K562 (cell line): Measurements from ENCODE around the gene SLC6A4. TPM values are rescaled to one million over a fixed set of nuclear protein-coding genes. Genes with fewer than 3 reads are reported as not detected.

ENCODE experiments used
- CHD1 ChIP-seq: fragments of 200-600 bp; sonication (generic); IDR thresholded peaks from one replicate; pipeline ENCODE4 v1.6.1; 2012; ENCODE audit warnings: mild to moderate bottlenecking, moderate library complexity, low read length, inconsistent platforms
- FOXP4 ChIP-seq: sonication (generic); formaldehyde crosslinking; IDR thresholded peaks from 2 replicates; pipeline ENCODE4 v1.8.0; 2022; ENCODE audit warnings: mild to moderate bottlenecking, missing genetic modification reagents, borderline replicate concordance
- HMG20A ChIP-seq: fragments of 450-650 bp; formaldehyde crosslinking; conservative IDR thresholded peaks from 2 replicates; pipeline ENCODE4 v1.4.0; 2020; ENCODE audit warnings: mild to moderate bottlenecking, mixed read lengths
- NR0B1 ChIP-seq: fragments of 450-650 bp; IDR thresholded peaks from one replicate; pipeline ENCODE4 v1.6.1; 2018; ENCODE audit warnings: mild to moderate bottlenecking, moderate library complexity; ENCODE audit not compliant: partially characterized antibody
- USF2 ChIP-seq: sonication (generic); formaldehyde crosslinking; IDR thresholded peaks from 2 replicates; pipeline ENCODE4 v1.5.0; 2020; ENCODE audit warnings: missing genetic modification reagents
- polyA plus RNA-seq, 8 experiments: library from polyadenylated mRNA; depleted of rRNA in 4 of 8; stranded (reverse) in 5 of 8; unstranded in 3 of 8; fragments of >200 nt; fragmentation: Nextera tagmentation in 2 of 8; fragmentation: Illumina TruSeq in 1 of 8; extraction: Ambion mirVana in 2 of 8; extraction: Trizol in 1 of 8; gene quantifications; 2 replicates each; pipeline versions ENCODE4 v1.2.1 to v1.2.3, GENCODE V29; 2011 to 2014; ENCODE audit warnings: inconsistent platforms in 1 of 8, missing spikeins in 1 of 8
- total RNA-seq, 7 experiments: library from RNA; depleted of rRNA in 6 of 7; stranded (reverse); fragments of >200 nt in 6 of 7; fragmentation: Illumina TruSeq in 2 of 7; extraction: Trizol in 2 of 7; gene quantifications; 2 replicates each; pipeline versions ENCODE4 v1.2.1 to v1.2.3, GENCODE V29; 2011 to 2021; ENCODE audit warnings: low replicate concordance in 1 of 7

The SLC6A4 gene
- total and polyA plus RNA-seq, 9 of the 15 experiments (the other 6 are each of a cell fraction or from before 2014, with no cell fraction given) = 0.05 to 0.09 (median 0.07) TPM; not detected in 6

GRCh38 chr17:30235386-30236296 lies at the start of gene SLC6A4 (continued):
- TF ChIP-seq FOXP4 = no peak
- TF ChIP-seq NR0B1 = no peak
- TF ChIP-seq USF2 (CRISPR knock-in tag) = no peak
- no peak for TF ChIP-seq CHD1
- TF ChIP-seq HMG20A (CRISPR knock-in tag) = no peak
